ENCODE measurements around the gene THSD4.

The THSD4 gene

DNA sequence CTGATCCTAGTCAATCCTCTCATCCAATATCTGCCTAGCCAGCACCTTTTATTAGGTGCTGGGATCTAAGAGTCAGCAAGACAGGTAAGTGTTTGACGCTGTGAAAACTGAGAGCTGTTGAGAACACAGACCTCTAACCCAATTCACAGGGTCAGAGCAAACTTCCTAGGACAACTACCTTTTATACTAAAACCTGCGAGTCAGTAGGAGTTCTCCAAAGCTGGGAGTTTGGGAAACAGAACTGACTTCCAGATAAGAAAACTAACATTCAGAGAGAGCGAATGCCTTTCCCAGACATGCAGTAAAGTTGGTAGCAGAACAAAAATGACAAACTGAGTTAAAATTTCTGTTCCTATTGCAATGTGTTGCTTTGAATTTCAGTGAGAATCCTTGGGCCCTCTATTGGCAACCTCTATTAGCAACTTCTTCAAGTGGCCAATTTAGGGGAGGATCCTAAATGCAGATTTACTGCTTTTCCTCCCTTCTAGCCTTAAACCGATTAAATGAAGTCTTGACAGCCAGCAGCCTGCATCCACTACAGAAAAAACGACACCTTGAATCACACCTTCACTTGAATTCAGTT lies 706.4 kb downstream of the THSD4 start:
- H3K4me1 ChIP-seq (ENCODE audit: control insufficient read depth, insufficient read depth, low read length) = no peaks in the 10 kb centered on the region
- no peak overlapping the region for H3K4me3 ChIP-seq (ENCODE audit: low read length)
- H3K9ac ChIP-seq (ENCODE audit: low read depth, low read length) = no peak overlapping the region
- peaks cover 53% of the 10 kb centered on the region for H3K36me3 ChIP-seq (ENCODE audit: insufficient read depth, low read length)
- no peak overlapping the region for H3K4me2 ChIP-seq (ENCODE audit: low read length)
- H3K27me3 ChIP-seq (ENCODE audit: control insufficient read depth, insufficient read depth, low read length) = no peaks in the 10 kb centered on the region
- H3K9me3 ChIP-seq (replicated peaks; ENCODE audit: low read length) = peaks cover 25% of the 10 kb centered on the region

GRCh38 chr15:71822890-71823630 lies 707.8 kb downstream of the THSD4 start:
- peaks cover 67% of the 10 kb centered on the region for H3K36me3 ChIP-seq (ENCODE audit: insufficient read depth, low read length)

GRCh38 chr15:71823801-71824200 lies 708.5 kb downstream of the THSD4 start:
- H3K36me3 ChIP-seq (ENCODE audit: insufficient read depth, low read length) = peaks cover 74% of the 10 kb centered on the region
- no peak overlapping the region for H3K9ac ChIP-seq (ENCODE audit: low read depth, low read length)
- no peak overlapping the region for H3K4me3 ChIP-seq (ENCODE audit: low read length)
- H3K9me3 ChIP-seq (replicated peaks; ENCODE audit: low read length) = peaks cover 25% of the 10 kb centered on the region
- H3K4me1 ChIP-seq (ENCODE audit: control insufficient read depth, insufficient read depth, low read length) = no peaks in the 10 kb centered on the region
- no peaks in the 10 kb centered on the region for H3K27me3 ChIP-seq (ENCODE audit: control insufficient read depth, insufficient read depth, low read length)
- no peak overlapping the region for H3K4me2 ChIP-seq (ENCODE audit: low read length)

More at GRCh38 chr15:71822890-71823630, 707.8 kb downstream of the THSD4 start:
- H3K9ac ChIP-seq (ENCODE audit: low read depth, low read length) = no peak overlapping the region
- no peaks in the 10 kb centered on the region for H3K4me1 ChIP-seq (ENCODE audit: control insufficient read depth, insufficient read depth, low read length)
- no peaks in the 10 kb centered on the region for H3K27me3 ChIP-seq (ENCODE audit: control insufficient read depth, insufficient read depth, low read length)
- no peak overlapping the region for H3K4me3 ChIP-seq (ENCODE audit: low read length)
- peaks cover 25% of the 10 kb centered on the region for H3K9me3 ChIP-seq (replicated peaks; ENCODE audit: low read length)
- H3K4me2 ChIP-seq (ENCODE audit: low read length) = no peak overlapping the region

DNA sequence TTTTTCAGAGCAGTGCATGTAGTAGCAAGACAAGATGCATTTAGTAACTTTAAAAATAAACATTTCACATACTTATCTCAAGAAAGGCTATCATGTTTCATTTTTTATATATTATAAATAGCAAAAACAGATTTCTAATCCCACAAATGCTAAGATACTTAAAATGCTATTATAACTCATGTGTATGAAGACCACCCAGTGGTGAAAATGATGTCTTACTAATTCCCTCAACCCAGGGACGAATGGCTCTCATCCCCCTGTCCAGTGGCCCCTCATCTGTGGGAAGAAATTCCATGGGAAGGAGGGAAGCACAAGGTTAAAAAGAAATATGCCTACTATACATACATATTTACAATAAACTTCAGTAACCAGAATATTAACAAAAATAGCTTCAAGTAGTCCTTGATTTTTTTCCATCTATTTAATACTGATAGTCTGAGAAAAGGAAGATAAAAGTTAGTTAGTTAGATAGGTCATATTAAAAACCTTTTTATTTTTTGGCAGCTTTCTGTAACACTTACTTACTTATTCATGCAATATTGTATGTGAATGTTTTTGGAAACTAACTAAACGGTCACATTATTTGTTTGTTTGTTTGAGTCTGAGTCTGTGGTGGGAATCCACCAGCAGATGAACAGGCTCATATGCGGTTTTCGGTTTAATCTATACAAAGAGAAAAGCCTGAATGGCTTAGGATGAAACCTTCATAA lies 709.9 kb downstream of the THSD4 start:
- Histone ChIP-seq H3K36me3 (ENCODE audit: insufficient read depth, low read length) (peaks cover 72% of the 10 kb centered on the region), H3K4me3 (ENCODE audit: low read length) (no peak overlapping the region), H3K4me2 (ENCODE audit: low read length) (no peak overlapping the region), H3K27me3 (ENCODE audit: control insufficient read depth, insufficient read depth, low read length) (no peaks in the 10 kb centered on the region), H3K4me1 (ENCODE audit: control insufficient read depth, insufficient read depth, low read length) (no peaks in the 10 kb centered on the region), H3K9ac (ENCODE audit: low read depth, low read length) (no peak overlapping the region), H3K9me3 (replicated peaks; ENCODE audit: low read length) (peaks cover 19% of the 10 kb centered on the region)

- Histone ChIP-seq H3K27me3 (ENCODE audit: control insufficient read depth, insufficient read depth, low read length) (no peaks in the 10 kb centered on the region), H3K4me2 (ENCODE audit: low read length) (no peak overlapping the region), H3K4me1 (ENCODE audit: control insufficient read depth, insufficient read depth, low read length) (no peaks in the 10 kb centered on the region), H3K9me3 (replicated peaks; ENCODE audit: low read length) (peaks cover 19% of the 10 kb centered on the region), H3K9ac (ENCODE audit: low read depth, low read length) (no peak overlapping the region), H3K36me3 (ENCODE audit: insufficient read depth, low read length) (peaks cover 73% of the 10 kb centered on the region), H3K4me3 (ENCODE audit: low read length) (no peak overlapping the region)
Observed at GRCh38 chr15:71826196-71826595, 710.9 kb downstream of the THSD4 start.

DNA sequence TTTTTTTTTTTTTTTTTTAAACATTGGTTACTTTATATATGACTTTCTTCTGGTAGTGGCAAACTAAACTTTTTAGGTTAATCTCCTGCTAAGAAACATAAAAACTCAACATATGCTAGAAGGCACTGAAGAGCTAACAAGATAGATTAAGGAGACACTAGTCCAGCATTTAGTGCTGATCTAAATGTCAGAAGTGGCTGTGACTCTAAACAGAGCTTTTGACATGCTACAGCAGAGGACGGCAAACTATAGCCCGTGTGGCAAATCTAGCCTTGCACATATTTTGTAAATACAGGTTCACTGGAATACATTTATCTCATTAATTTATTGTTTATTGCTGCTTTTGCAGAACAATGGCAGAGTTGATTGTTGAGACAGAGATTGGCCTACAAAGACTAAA lies 715.7 kb downstream of the THSD4 start:
- H3K27me3 ChIP-seq (ENCODE audit: control insufficient read depth, insufficient read depth, low read length) = no peaks in the 10 kb centered on the region
- H3K9ac ChIP-seq (ENCODE audit: low read depth, low read length) = no peak overlapping the region
- no peak overlapping the region for H3K4me2 ChIP-seq (ENCODE audit: low read length)
- no peaks in the 10 kb centered on the region for H3K9me3 ChIP-seq (replicated peaks; ENCODE audit: low read length)
- H3K4me1 ChIP-seq (ENCODE audit: control insufficient read depth, insufficient read depth, low read length) = no peaks in the 10 kb centered on the region
- H3K4me3 ChIP-seq (ENCODE audit: low read length) = no peak overlapping the region
- H3K36me3 ChIP-seq (ENCODE audit: insufficient read depth, low read length) = peaks cover 38% of the 10 kb centered on the region

Data from skeletal muscle satellite cell (primary cell).